ENCODE results near the gene PRRC2B. TPM values are rescaled to one million over a fixed set of nuclear protein-coding genes. Genes with fewer than 3 reads are reported as not detected.
A peak's percentile ranks its signal among the peaks of the same experiment; 100 is the strongest.

PRRC2B gene
- total and polyA plus RNA-seq, 2 of the 13 experiments (the other 11 are each of a cell fraction or from before 2014, with no cell fraction given) = 20.8 to 37.4 TPM

- Histone ChIP-seq H4K20me1 (ENCODE audit: insufficient read depth, low read length) (peaks cover 9% of the 10 kb centered on the region), H3K36me3 (replicated peaks in 1 of 2; ENCODE audit: control insufficient read depth in 1 of 2, insufficient read depth in 2 of 2, low read length in 2 of 2) (no peaks in the 10 kb centered on the region), H3K4me3 (replicated peaks in 1 of 3; ENCODE audit: insufficient read depth in 1 of 3, low read depth in 2 of 3, low read length in 3 of 3) (no peak overlapping the region), H3K4me2 (ENCODE audit: low read depth, low read length) (no peak overlapping the region), H3K27me3 (ENCODE audit: control insufficient read depth in 1 of 2, insufficient read depth in 2 of 2, low read length in 2 of 2) (no peaks in the 10 kb centered on the region), H3K79me2 (ENCODE audit: insufficient read depth, low read length) (peaks cover 14% of the 10 kb centered on the region), H2AFZ (ENCODE audit: low read length) (no peak overlapping the region), H3K27ac (ENCODE audit: extremely low read length, insufficient read depth, low read length) (no peak overlapping the region), H3K9me3 (ENCODE audit: low read length) (no peaks in the 10 kb centered on the region), H3K9ac (ENCODE audit: insufficient read depth, low read depth, low read length) (no peak overlapping the region), H3K4me1 (ENCODE audit: insufficient read depth, low read length) (peaks cover 33% of the 10 kb centered on the region)
- BruUV-seq (replicated peaks) = no TSS peak
- intact Hi-C loops (cut with micrococcal nuclease; ENCODE audit: unreplicated experiment) (no loop called here), in situ Hi-C loops (cut with HindIII; ENCODE audit: extremely low pct_ligation_motif_present, low pct_unique_long_range_greater_than_20kb) (loop anchor here (25.0 kb wide), 1 partner anchor 346 kb away; the partner anchor contains the start of gene RAPGEF1)
- ChIA-PET POLR2A (interaction anchor here (0.5 to 1.9 kb wide), 2 partner anchors 18 to 99 kb away, joined by 4 to 13 read pairs; no protein-coding TSS in a partner anchor), CTCF (ENCODE audit: low intra/inter-chr PET ratio, low total read pairs) (no interaction called here)
- WGBS (ENCODE audit: low lambda C conversion rate) = 55% methylated on average over 7 of the region's 7 CpGs
- ATAC-seq (no peak), FAIRE-seq (no peak), DNase-seq (ENCODE audit: low spot score) (no peak)
- TF ChIP-seq CBX1 (IDR thresholded peaks at IDR 0.05; ENCODE audit: low read depth) = no peak
- TF ChIP-seq GATAD2A (CRISPR knock-in tag; IDR thresholded peaks at IDR 0.05) = peak; percentile 44; the same call in 1 of the 2 replicates
- TF ChIP-seq NFKB2 (CRISPR knock-in tag; IDR thresholded peaks at IDR 0.05; ENCODE audit: borderline replicate concordance) = no peak
- TF ChIP-seq ZNF652 (CRISPR knock-in tag; IDR thresholded peaks at IDR 0.05; ENCODE audit: borderline replicate concordance, low read depth) = peak; percentile 92
- TF ChIP-seq RFXANK (CRISPR knock-in tag; IDR thresholded peaks at IDR 0.05) = no peak
- no peak for TF ChIP-seq ZNF564 (CRISPR knock-in tag; IDR thresholded peaks at IDR 0.05)
- TF ChIP-seq ZFX (CRISPR knock-in tag; IDR thresholded peaks at IDR 0.05; ENCODE audit: low read depth) = no peak
- TF ChIP-seq THAP9 (CRISPR knock-in tag; IDR thresholded peaks at IDR 0.05; ENCODE audit: borderline replicate concordance) = no peak
- no peak for TF ChIP-seq RFXAP (CRISPR knock-in tag; IDR thresholded peaks at IDR 0.05; ENCODE audit: borderline replicate concordance)
- TF ChIP-seq CEBPG (CRISPR knock-in tag; IDR thresholded peaks at IDR 0.05) = 0 out of 2 replicates have a peak, but pooled peaks have one; percentile 7
Observed at GRCh38 chr9:131391020-131391419, 2.9 kb upstream of the PRRC2B start.
